Measurements from ENCODE around the gene SNTG2.

- TF ChIP-seq POLR2A (IDR thresholded peaks at IDR 0.05; ENCODE audit: low read depth, low read length) (no peak), POLR2AphosphoS5 (IDR thresholded peaks at IDR 0.05; ENCODE audit: low read depth, low read length) (no peak)
Observed at GRCh38 chr2:1340141-1340512, 389.5 kb downstream of the SNTG2 start.
